ENCODE measurements around the gene PHLDA3.

DNA sequence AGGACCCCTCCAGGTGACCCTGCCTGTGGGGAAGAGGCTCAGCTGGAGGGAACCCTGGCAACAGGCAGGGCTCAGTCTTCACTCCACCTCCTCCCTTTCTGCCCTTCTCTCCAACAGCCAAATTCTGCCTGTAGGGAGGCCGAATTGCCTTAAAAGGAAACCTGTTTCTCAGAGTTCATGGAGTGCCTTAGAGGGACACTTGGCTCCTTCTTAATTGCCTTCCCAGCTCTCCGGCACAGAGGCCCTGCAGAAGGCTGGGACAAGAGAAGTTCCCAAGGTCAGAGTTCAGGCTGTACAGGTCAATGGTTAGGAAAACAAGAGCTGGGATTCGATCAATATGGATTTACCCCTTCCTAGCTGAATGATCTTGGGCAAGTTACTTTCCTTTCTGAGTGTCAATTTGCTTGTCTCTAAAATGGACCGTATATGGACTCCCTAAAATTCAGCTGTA, 31.7 kb upstream of the PHLDA3 start:
- TF ChIP-seq, protein P1, sequence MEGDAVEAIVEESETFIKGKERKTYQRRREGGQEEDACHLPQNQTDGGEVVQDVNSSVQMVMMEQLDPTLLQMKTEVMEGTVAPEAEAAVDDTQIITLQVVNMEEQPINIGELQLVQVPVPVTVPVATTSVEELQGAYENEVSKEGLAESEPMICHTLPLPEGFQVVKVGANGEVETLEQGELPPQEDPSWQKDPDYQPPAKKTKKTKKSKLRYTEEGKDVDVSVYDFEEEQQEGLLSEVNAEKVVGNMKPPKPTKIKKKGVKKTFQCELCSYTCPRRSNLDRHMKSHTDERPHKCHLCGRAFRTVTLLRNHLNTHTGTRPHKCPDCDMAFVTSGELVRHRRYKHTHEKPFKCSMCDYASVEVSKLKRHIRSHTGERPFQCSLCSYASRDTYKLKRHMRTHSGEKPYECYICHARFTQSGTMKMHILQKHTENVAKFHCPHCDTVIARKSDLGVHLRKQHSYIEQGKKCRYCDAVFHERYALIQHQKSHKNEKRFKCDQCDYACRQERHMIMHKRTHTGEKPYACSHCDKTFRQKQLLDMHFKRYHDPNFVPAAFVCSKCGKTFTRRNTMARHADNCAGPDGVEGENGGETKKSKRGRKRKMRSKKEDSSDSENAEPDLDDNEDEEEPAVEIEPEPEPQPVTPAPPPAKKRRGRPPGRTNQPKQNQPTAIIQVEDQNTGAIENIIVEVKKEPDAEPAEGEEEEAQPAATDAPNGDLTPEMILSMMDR (IDR thresholded peaks at IDR 0.05; ENCODE audit: low read depth, low read length, missing input control), result no peak
- TF ChIP-seq JUND (IDR thresholded peaks at IDR 0.05) (peak in 1 of 2 donors; percentile 61), FOXA1 (IDR thresholded peaks at IDR 0.05) (peak; percentile 27), SP1 (IDR thresholded peaks at IDR 0.05) (peak; percentile 81), NR2F2 (IDR thresholded peaks at IDR 0.05) (peak; percentile 100), RXRA (IDR thresholded peaks at IDR 0.05) (peak; percentile 88 to 92), YY1 (IDR thresholded peaks at IDR 0.05) (peak; percentile 23), REST (IDR thresholded peaks at IDR 0.05) (no peak)
- TF ChIP-seq, protein P2, sequence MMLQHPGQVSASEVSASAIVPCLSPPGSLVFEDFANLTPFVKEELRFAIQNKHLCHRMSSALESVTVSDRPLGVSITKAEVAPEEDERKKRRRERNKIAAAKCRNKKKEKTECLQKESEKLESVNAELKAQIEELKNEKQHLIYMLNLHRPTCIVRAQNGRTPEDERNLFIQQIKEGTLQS (IDR thresholded peaks at IDR 0.05), result no peak
